SK-N-MC (cell line): Measurements from ENCODE around the gene CDH1.

Experiments
- EZH2 ChIP-seq: fragments of 200-600 bp; sonication (generic); IDR thresholded peaks from one replicate; pipeline ENCODE4 v1.6.1; 2017; ENCODE audit warnings: antibody characterized with exemption
- FOXP2 ChIP-seq: optimal IDR thresholded peaks from 2 replicates; pipeline ENCODE3; 2011; ENCODE audit warnings: mild to moderate bottlenecking, moderate library complexity; ENCODE audit not compliant: insufficient read depth; ENCODE audit errors: extremely low read length, control extremely low read depth
- POLR2AphosphoS5 ChIP-seq: IDR thresholded peaks from 2 replicates; pipeline ENCODE4 v1.6.1; 2012; ENCODE audit warnings: mild to moderate bottlenecking, low read depth, low read length, borderline replicate concordance

GRCh38 chr16:68857479-68857878 lies 120.4 kb downstream of the CDH1 start:
- TF ChIP-seq POLR2AphosphoS5 (no peak), EZH2 (no peak), FOXP2 (no peak)
